HUES6 (cell line): ENCODE results near the gene SLC6A7.
A peak's percentile ranks its signal among the peaks of the same experiment; 100 is the strongest.

Experiments used
- H3K27ac ChIP-seq: 2 replicates; pipeline ENCODE4 v1.7.0; 2013; ENCODE audit warnings: low read depth, mild to moderate bottlenecking, low read length, inconsistent platforms
- H3K27me3 ChIP-seq: 2 replicates; pipeline ENCODE4 v1.6.1; 2013; ENCODE audit warnings: low read length; ENCODE audit not compliant: control insufficient read depth, insufficient read depth
- H3K36me3 ChIP-seq: 2 replicates; pipeline ENCODE4 v1.6.1; 2013; ENCODE audit warnings: low read length; ENCODE audit not compliant: control insufficient read depth, insufficient read depth
- H3K4me1 ChIP-seq: 2 replicates; pipeline ENCODE4 v1.6.1; 2013; ENCODE audit warnings: low read length; ENCODE audit not compliant: control insufficient read depth, insufficient read depth
- H3K4me3 ChIP-seq: 2 replicates; pipeline ENCODE4 v1.5.1; 2013; ENCODE audit warnings: low read depth, low read length
- H3K9ac ChIP-seq: one replicate; pipeline ENCODE4 v1.6.1; 2013; ENCODE audit warnings: mild to moderate bottlenecking, low read length
- H3K9me3 ChIP-seq: 2 replicates; pipeline ENCODE4 v1.6.1; 2013; ENCODE audit warnings: low read depth, low read length; ENCODE audit not compliant: control insufficient read depth, insufficient read depth

The SLC6A7 gene

DNA sequence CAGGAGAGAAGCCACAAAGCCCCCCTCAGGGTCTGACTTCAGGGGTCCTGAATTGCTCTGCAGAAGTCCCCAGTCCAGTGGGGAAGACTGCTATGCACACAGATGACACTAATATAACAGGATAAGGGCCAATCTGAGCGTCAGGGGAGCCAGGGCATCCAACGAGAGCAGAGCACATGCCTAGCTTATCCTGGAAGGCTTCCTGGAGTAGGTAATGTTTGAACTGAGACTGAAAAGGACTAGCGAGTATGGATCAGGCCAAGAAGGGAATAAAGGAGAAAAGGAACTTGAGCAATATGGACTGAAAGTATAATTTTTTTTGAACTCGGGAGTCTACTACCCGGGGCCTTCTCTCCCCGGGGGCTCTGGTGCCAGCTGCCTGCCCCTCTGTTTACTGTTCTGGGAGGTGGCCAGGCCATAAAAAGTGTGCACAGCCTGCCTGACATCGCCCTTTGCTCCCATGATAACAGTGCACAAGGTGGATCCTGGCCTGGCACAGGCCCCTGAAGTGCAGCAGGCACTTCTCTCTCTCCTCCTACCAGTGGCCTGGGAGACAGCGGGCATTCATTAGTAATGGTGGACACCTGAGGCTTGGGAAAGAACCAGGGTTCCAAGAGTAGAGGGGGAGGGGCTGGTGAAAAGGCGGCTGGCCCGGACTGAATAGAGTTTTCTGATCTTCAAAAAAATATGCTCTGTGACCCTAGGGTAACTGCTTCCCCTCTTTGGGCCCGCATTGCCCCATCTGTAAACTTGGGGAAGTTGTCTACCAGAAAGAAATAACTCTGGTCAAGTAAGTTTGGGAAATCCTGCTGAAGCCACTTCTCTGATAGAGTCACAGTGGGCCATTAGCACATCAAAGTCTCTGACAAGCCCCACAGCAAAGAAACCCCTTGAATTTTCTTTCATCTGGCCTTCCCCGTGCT is 4.6 kb upstream of the SLC6A7 start:
- Histone ChIP-seq H3K4me1 (peaks cover 33% of the 10 kb centered on the region), H3K9me3 (no peaks in the 10 kb centered on the region), H3K27me3 (peaks cover 59% of the 10 kb centered on the region), H3K9ac (no peak overlapping the region), H3K4me3 (no peak overlapping the region), H3K27ac (no peak overlapping the region), H3K36me3 (no peaks in the 10 kb centered on the region)

DNA sequence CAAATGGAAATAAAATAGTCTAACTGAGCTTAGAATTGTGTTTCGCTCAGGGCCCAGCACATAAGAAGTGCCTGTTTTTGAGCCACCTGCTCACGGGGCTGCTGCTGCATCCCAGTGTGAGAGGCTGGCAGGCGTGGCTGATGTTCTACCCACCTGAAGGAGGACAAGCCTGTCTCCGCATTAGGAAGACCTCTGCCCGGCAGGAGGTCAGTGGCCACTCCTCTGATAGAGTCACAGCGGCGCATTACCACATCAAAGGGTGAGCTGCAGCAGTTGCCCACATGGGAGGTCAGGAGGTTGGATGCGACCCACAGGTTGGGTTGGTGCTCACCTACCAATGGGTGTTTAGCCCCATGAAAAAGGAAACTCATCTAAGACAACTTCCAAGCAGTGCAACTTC is 3.7 kb upstream of the SLC6A7 start:
- Histone ChIP-seq H3K4me3 (peak overlapping the region; percentile 30; the same call in 1 of the 2 replicates), H3K9ac (no peak overlapping the region), H3K9me3 (no peaks in the 10 kb centered on the region), H3K4me1 (peaks cover 42% of the 10 kb centered on the region), H3K27me3 (peaks cover 68% of the 10 kb centered on the region), H3K27ac (no peak overlapping the region), H3K36me3 (no peaks in the 10 kb centered on the region)

- Histone ChIP-seq H3K4me3 (no peak overlapping the region), H3K9me3 (no peaks in the 10 kb centered on the region), H3K4me1 (peaks cover 42% of the 10 kb centered on the region), H3K9ac (no peak overlapping the region), H3K36me3 (no peaks in the 10 kb centered on the region), H3K27me3 (peaks cover 74% of the 10 kb centered on the region), H3K27ac (no peak overlapping the region)
These were observed 3.0 kb upstream of the SLC6A7 start for GRCh38 chr5:150186897-150187296.

- H3K9me3 ChIP-seq, result no peaks in the 10 kb centered on the region
- H3K4me3 ChIP-seq, result no peak overlapping the region
- peaks cover 42% of the 10 kb centered on the region for H3K4me1 ChIP-seq
- H3K27ac ChIP-seq, result no peak overlapping the region
- H3K9ac ChIP-seq, result no peak overlapping the region
- no peaks in the 10 kb centered on the region for H3K36me3 ChIP-seq
- peaks cover 84% of the 10 kb centered on the region for H3K27me3 ChIP-seq
These were observed 1.6 kb upstream of the SLC6A7 start for GRCh38 chr5:150188146-150188842.

DNA sequence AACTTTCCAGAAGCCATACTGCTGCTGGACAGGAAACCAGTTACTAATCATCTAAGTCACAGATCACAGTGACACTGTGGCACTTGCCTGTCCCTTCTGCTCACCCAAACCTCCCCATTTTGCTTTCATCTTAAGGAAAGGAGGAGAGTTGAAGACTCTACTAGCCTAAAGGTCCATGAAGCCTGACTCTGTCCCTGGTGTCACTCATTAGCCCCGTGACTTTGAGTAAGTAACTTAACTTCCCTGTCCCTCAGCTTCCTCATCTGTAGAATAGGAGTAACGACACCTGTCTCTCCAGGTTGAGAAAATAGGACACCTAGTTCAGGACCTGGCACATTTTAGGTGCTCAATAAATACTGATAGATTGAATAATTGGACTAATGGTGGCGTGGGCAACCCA is 536 bp upstream of the SLC6A7 start:
- Histone ChIP-seq H3K4me1 (peaks cover 37% of the 10 kb centered on the region), H3K27me3 (peaks cover 78% of the 10 kb centered on the region), H3K36me3 (no peaks in the 10 kb centered on the region), H3K4me3 (peak overlapping the region; percentile 59; the same call in 1 of the 2 replicates), H3K9ac (no peak overlapping the region), H3K9me3 (no peaks in the 10 kb centered on the region), H3K27ac (no peak overlapping the region)

GRCh38 chr5:150190503-150190979 is 679 bp downstream of the SLC6A7 start:
- Histone ChIP-seq H3K9ac (no peak overlapping the region), H3K27ac (no peak overlapping the region), H3K9me3 (no peaks in the 10 kb centered on the region), H3K4me1 (peaks cover 28% of the 10 kb centered on the region), H3K36me3 (no peaks in the 10 kb centered on the region), H3K4me3 (peak overlapping the region; percentile 59), H3K27me3 (peaks cover 78% of the 10 kb centered on the region)

DNA sequence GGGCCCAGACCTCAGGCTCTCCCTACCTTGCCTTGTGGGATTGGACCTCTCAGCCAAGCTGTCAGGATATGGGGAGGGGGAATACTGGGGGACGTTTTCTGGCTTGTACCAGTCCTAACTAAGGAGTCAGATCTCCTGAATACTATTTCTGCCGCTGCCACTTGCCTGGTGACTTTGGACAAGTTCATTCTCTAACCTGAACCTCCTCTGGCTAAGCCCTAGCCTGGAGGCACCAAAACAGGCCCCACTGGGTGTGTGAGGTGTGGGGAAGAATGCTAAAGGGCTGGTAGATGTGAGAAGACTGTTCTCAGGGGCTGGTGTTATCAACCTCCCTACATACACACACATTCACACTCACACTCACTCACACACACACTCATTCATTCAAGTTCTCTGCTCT is 1.1 kb downstream of the SLC6A7 start:
- peaks cover 73% of the 10 kb centered on the region for H3K27me3 ChIP-seq

DNA sequence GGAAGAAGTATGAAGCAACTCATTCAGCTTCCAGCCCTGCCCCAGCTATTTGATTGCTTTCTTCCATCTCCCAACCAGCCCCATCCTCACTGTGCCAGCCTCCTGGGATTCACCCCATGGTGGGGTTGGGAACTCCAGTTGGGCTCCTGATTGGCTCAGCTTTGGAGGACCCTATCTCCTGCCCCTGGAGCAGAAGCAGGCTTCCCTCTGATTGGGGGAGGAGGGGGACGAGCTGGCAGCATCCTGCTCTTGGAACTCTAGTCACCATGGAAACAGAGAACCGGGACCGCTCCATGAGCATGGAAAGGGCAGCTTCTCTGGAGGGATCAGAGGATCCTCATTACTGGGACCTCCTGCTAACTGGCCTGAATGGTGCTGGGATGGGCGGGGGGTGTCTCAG is 2.6 kb downstream of the SLC6A7 start:
- Histone ChIP-seq H3K9ac (no peak overlapping the region), H3K4me1 (peaks cover 14% of the 10 kb centered on the region), H3K4me3 (no peak overlapping the region), H3K27ac (no peak overlapping the region), H3K36me3 (no peaks in the 10 kb centered on the region), H3K9me3 (no peaks in the 10 kb centered on the region), H3K27me3 (peaks cover 59% of the 10 kb centered on the region)

More for the DNA sequence above, 1.1 kb downstream of the SLC6A7 start:
- Histone ChIP-seq H3K4me1 (peaks cover 23% of the 10 kb centered on the region), H3K27ac (no peak overlapping the region), H3K9me3 (no peaks in the 10 kb centered on the region), H3K9ac (no peak overlapping the region), H3K36me3 (no peaks in the 10 kb centered on the region), H3K4me3 (0 out of 2 replicates have a peak overlapping the region, but pooled peaks have one; percentile 59)

- Histone ChIP-seq H3K9ac (no peak overlapping the region), H3K4me1 (peaks cover 3% of the 10 kb centered on the region), H3K36me3 (no peaks in the 10 kb centered on the region), H3K27me3 (peaks cover 42% of the 10 kb centered on the region), H3K9me3 (no peaks in the 10 kb centered on the region), H3K27ac (no peak overlapping the region), H3K4me3 (no peak overlapping the region)
These were observed 6.0 kb downstream of the SLC6A7 start for GRCh38 chr5:150195736-150196485.

DNA sequence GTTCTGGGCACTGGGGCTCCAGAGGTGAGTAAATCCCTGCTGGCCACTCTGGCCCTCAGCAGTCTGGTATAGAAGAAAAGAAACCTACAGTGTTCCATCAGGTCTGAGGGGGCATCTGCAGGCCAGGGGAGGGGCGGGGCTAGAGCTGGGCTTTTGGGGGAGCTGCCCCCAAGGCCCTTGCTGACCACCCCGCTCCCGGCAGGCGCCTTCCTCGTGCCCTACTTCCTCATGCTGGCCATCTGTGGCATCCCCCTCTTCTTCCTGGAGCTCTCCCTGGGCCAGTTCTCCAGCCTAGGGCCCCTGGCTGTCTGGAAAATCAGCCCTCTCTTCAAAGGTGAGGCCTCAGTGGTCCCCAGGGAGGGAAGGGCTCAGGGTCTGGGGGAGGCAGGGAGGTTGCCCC is 6.7 kb downstream of the SLC6A7 start:
- no peak overlapping the region for H3K4me3 ChIP-seq
- peaks cover 38% of the 10 kb centered on the region for H3K27me3 ChIP-seq
- H3K4me1 ChIP-seq, result no peaks in the 10 kb centered on the region; the same call in 1 of the 2 replicates
- no peak overlapping the region for H3K27ac ChIP-seq
- H3K9me3 ChIP-seq, result no peaks in the 10 kb centered on the region
- H3K9ac ChIP-seq, result no peak overlapping the region
- no peaks in the 10 kb centered on the region for H3K36me3 ChIP-seq
